Common myeloid progenitor, CD34-positive (primary cell): ENCODE results near the gene CCNG2.
A peak's percentile ranks its signal among the peaks of the same experiment; 100 is the strongest.

ENCODE experiments used
- CTCF ChIA-PET: fragments of 350-600 bp; sonication (Branson Sonifier 250); formaldehyde crosslinking; loops from one replicate; lab custom pipeline; 2021; ENCODE audit warnings: antibody characterized with exemption; lab: Charles Lee
- POLR2A ChIA-PET: fragments of 350-600 bp; sonication (Branson Sonifier 250); formaldehyde crosslinking; loops from one replicate; lab custom pipeline; 2021; ENCODE audit warnings: antibody characterized with exemption; lab: Charles Lee
- DNase-seq, 3 donors: peaks; one replicate each; pipeline versions ENCODE4 v3.0.0 to v3.0.0-alpha.2; 2013
- H3K27ac ChIP-seq, 2 experiments: 1 replicate in 1 of 2; 2 replicates in 1 of 2; pipeline ENCODE4 v1.7.0; 2013; ENCODE audit warnings: inconsistent platforms in 2 of 2, low read length in 2 of 2, mild to moderate bottlenecking in 2 of 2, low read depth in 1 of 2, moderate library complexity in 1 of 2; ENCODE audit not compliant: severe bottlenecking in 2 of 2, insufficient read depth in 1 of 2, poor library complexity in 1 of 2
- H3K27me3 ChIP-seq, 5 experiments: replicated peaks in 2 of 5; 1 replicate in 3 of 5; 2 replicates in 2 of 5; pipeline versions ENCODE4 v1.6.1 to v1.7.0; 2013; ENCODE audit warnings: low read length in 4 of 5, mild to moderate bottlenecking in 2 of 5, moderate library complexity in 2 of 5, inconsistent platforms in 1 of 5; ENCODE audit not compliant: insufficient read depth in 5 of 5, control insufficient read depth in 4 of 5
- H3K36me3 ChIP-seq, 4 experiments: 1 replicate in 2 of 4; 2 replicates in 2 of 4; pipeline versions ENCODE4 v1.6.1 to v1.7.0; 2013; ENCODE audit warnings: low read length in 3 of 4, control low read depth in 1 of 4, mild to moderate bottlenecking in 1 of 4; ENCODE audit not compliant: control insufficient read depth in 4 of 4, insufficient read depth in 4 of 4
- H3K4me1 ChIP-seq, 4 experiments: 1 replicate in 3 of 4; 2 replicates in 1 of 4; pipeline versions ENCODE4 v1.6.1 to v1.7.1; 2013; ENCODE audit warnings: low read length in 3 of 4, mild to moderate bottlenecking in 3 of 4, control low read depth in 1 of 4, inconsistent platforms in 1 of 4, moderate library complexity in 1 of 4; ENCODE audit not compliant: control insufficient read depth in 4 of 4, insufficient read depth in 4 of 4; ENCODE audit errors: control extremely low read depth in 1 of 4
- H3K4me3 ChIP-seq, 7 experiments: 1 replicate in 4 of 7; 2 replicates in 3 of 7; pipeline versions ENCODE4 v1.5.1 to v1.7.0; 2013; ENCODE audit warnings: mild to moderate bottlenecking in 7 of 7, low read length in 6 of 7, moderate library complexity in 6 of 7, inconsistent platforms in 2 of 7, low read depth in 2 of 7, control low read depth in 1 of 7; ENCODE audit not compliant: insufficient read depth in 4 of 7, control insufficient read depth in 1 of 7; ENCODE audit errors: extremely low read depth in 1 of 7
- H3K9me3 ChIP-seq, 5 experiments: 1 replicate in 4 of 5; 2 replicates in 1 of 5; pipeline versions ENCODE4 v1.6.1 to v1.7.1; 2013; ENCODE audit warnings: low read length in 4 of 5, mild to moderate bottlenecking in 2 of 5, inconsistent platforms in 1 of 5, low read depth in 1 of 5, moderate library complexity in 1 of 5; ENCODE audit not compliant: control insufficient read depth in 4 of 5, insufficient read depth in 2 of 5; ENCODE audit errors: control extremely low read depth in 1 of 5
- WGBS: methylation state at CpG from one replicate; pipeline ENCODE4 v1.1.5; 2013; ENCODE audit not compliant: insufficient coverage; 5-methylcytosine and 5-hydroxymethylcytosine counted together

CCNG2 gene

GRCh38 chr4:77201857-77202256, 44.9 kb downstream of the CCNG2 start:
- CTCF ChIA-PET, result interaction anchor here (0.9 to 18.9 kb wide), 12 partner anchors 8 to 152 kb away, joined by 3 to 364 read pairs (median 18); no protein-coding TSS in a partner anchor
- Histone ChIP-seq H3K9me3 (no peaks in the 10 kb centered on the region), H3K4me3 (no peak overlapping the region), H3K36me3 (no peaks in the 10 kb centered on the region), H3K27me3 (no peaks in the 10 kb centered on the region), H3K27ac (no peak overlapping the region), H3K4me1 (peaks cover 0 to 11% (median 6%) of the 10 kb centered on the region in 4 experiments)
- no peak for DNase-seq
- WGBS, result 50% methylated on average over 1 of the region's 3 CpGs
- POLR2A ChIA-PET, result no interaction called here

GRCh38 chr4:77202491-77202890, 45.5 kb downstream of the CCNG2 start:
- WGBS, result 100% methylated on average over 1 of the region's 1 CpG
- Histone ChIP-seq H3K9me3 (no peaks in the 10 kb centered on the region), H3K27me3 (no peaks in the 10 kb centered on the region), H3K4me1 (peaks cover 0 to 4% (median 1%) of the 10 kb centered on the region in 4 experiments), H3K36me3 (no peaks in the 10 kb centered on the region), H3K27ac (no peak overlapping the region), H3K4me3 (no peak overlapping the region)
- no peak for DNase-seq
- ChIA-PET POLR2A (no interaction called here), CTCF (interaction anchor here (0.9 to 18.9 kb wide), 28 partner anchors 9 to 695 kb away, joined by 3 to 364 read pairs (median 7); no protein-coding TSS in a partner anchor)

GRCh38 chr4:77203380-77204197, 46.6 kb downstream of the CCNG2 start:
- Histone ChIP-seq H3K36me3 (no peaks in the 10 kb centered on the region), H3K27me3 (no peaks in the 10 kb centered on the region), H3K27ac (no peak overlapping the region), H3K9me3 (no peaks in the 10 kb centered on the region), H3K4me3 (no peak overlapping the region), H3K4me1 (peaks cover 0 to 2% (median 0%) of the 10 kb centered on the region in 4 experiments)
- WGBS, result 14% methylated on average over 8 of the region's 8 CpGs
- CTCF ChIA-PET, result interaction anchor here (0.8 to 18.9 kb wide), 43 partner anchors 9 to 696 kb away, joined by 3 to 364 read pairs (median 5); partner anchors contain the start of gene CCNG2
- peak; percentile 81 to 92 (median 89) for DNase-seq
- POLR2A ChIA-PET, result interaction anchor here (0.8 kb wide), 1 partner anchor 158 kb away, joined by 3 read pairs; no protein-coding TSS in a partner anchor

DNA sequence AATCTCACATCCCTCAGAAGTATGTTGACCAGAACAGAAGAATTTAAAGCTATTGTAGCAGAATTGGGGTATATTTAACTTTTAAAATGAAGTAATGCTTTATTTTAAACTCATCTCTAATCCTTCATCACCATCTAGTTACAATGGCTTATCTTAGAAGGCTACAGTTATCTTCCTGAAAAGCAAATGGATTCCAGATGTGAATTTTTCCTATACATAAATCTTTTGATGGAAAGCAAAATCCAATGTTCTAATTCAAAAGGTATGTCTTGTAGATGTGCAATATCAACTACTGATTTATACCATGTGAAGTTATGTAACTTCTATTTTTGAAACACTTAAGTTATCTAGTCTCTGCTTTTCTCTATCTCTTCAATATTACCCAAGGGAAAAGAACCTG, 47.6 kb downstream of the CCNG2 start:
- ChIA-PET POLR2A (no interaction called here), CTCF (interaction anchor here (0.8 to 18.9 kb wide), 19 partner anchors 8 to 175 kb away, joined by 3 to 364 read pairs (median 14); partner anchors contain the start of gene CCNG2)
- Histone ChIP-seq H3K27ac (no peak overlapping the region), H3K4me3 (no peak overlapping the region), H3K27me3 (no peaks in the 10 kb centered on the region), H3K36me3 (no peaks in the 10 kb centered on the region), H3K4me1 (peaks cover 0 to 2% (median 0%) of the 10 kb centered on the region in 4 experiments), H3K9me3 (no peaks in the 10 kb centered on the region)
- DNase-seq, result no peak

- POLR2A ChIA-PET, result no interaction called here
- CTCF ChIA-PET, result interaction anchor here (2.3 to 18.9 kb wide), 3 partner anchors 10 to 160 kb away, joined by 6 to 364 read pairs (median 8); no protein-coding TSS in a partner anchor
These were observed 52.0 kb downstream of the CCNG2 start for GRCh38 chr4:77209012-77209411.

GRCh38 chr4:77209936-77210335, 52.9 kb downstream of the CCNG2 start:
- CTCF ChIA-PET, result interaction anchor here (18.9 kb wide), 1 partner anchor 160 kb away, joined by 364 read pairs; no protein-coding TSS in a partner anchor
- no peaks in the 10 kb centered on the region for H3K36me3 ChIP-seq
- no peak overlapping the region for H3K4me3 ChIP-seq
- POLR2A ChIA-PET, result no interaction called here
- DNase-seq, result no peak
- 91% methylated on average over 5 of the region's 5 CpGs for WGBS
- no peaks in the 10 kb centered on the region for H3K9me3 ChIP-seq
- H3K27ac ChIP-seq, result no peak overlapping the region
- no peaks in the 10 kb centered on the region for H3K4me1 ChIP-seq
- H3K27me3 ChIP-seq, result peaks cover 0 to 2% (median 0%) of the 10 kb centered on the region in 5 experiments

More at GRCh38 chr4:77209012-77209411, 52.0 kb downstream of the CCNG2 start:
- H3K27me3 ChIP-seq, result no peaks in the 10 kb centered on the region
- no peaks in the 10 kb centered on the region for H3K36me3 ChIP-seq
- H3K4me3 ChIP-seq, result no peak overlapping the region
- H3K9me3 ChIP-seq, result no peaks in the 10 kb centered on the region
- H3K4me1 ChIP-seq, result no peaks in the 10 kb centered on the region
- no peak overlapping the region for H3K27ac ChIP-seq
- no CpG with 5 or more reads among the region's 1 CpG for WGBS
- no peak for DNase-seq

GRCh38 chr4:77215107-77215506, 58.1 kb downstream of the CCNG2 start:
- no peaks in the 10 kb centered on the region for H3K9me3 ChIP-seq
- POLR2A ChIA-PET, result no interaction called here
- no peaks in the 10 kb centered on the region for H3K4me1 ChIP-seq
- no peak overlapping the region for H3K4me3 ChIP-seq
- peaks cover 0 to 2% (median 0%) of the 10 kb centered on the region in 5 experiments for H3K27me3 ChIP-seq
- H3K27ac ChIP-seq, result no peak overlapping the region
- CTCF ChIA-PET, result interaction anchor here (0.7 to 1.6 kb wide), 3 partner anchors 11 to 119 kb away, joined by 3 to 4 read pairs (median 3); no protein-coding TSS in a partner anchor
- H3K36me3 ChIP-seq, result no peaks in the 10 kb centered on the region
- 70% methylated on average over 4 of the region's 4 CpGs for WGBS
- DNase-seq, result no peak
